GM23248 (cell line): ENCODE data around the gene DACH2. TPM values are rescaled to one million over a fixed set of nuclear protein-coding genes. Genes with fewer than 3 reads are reported as not detected.

Source experiments
- DNase-seq: peaks from one replicate; pipeline ENCODE4 v3.0.0-alpha.2; 2015
- H2AFZ ChIP-seq: fragments of 200-600 bp; sonication (generic); 2 replicates; pipeline ENCODE4 v1.6.1; 2016; ENCODE audit warnings: antibody characterized with exemption
- H3F3A ChIP-seq: fragments of 200-600 bp; sonication (generic); 2 replicates; pipeline ENCODE4 v1.6.1; 2016; ENCODE audit warnings: mild to moderate bottlenecking, antibody characterized with exemption, mixed run types; ENCODE audit not compliant: insufficient read depth
- H3K27ac ChIP-seq: fragments of 200-600 bp; sonication (generic); 2 replicates; pipeline ENCODE4 v1.5.1; 2016; ENCODE audit warnings: mild to moderate bottlenecking
- H3K27me3 ChIP-seq: fragments of 200-600 bp; sonication (generic); replicated peaks from 2 replicates; pipeline ENCODE4 v1.6.1; 2016; ENCODE audit warnings: mild to moderate bottlenecking; ENCODE audit not compliant: insufficient read depth
- H3K36me3 ChIP-seq: fragments of 200-600 bp; sonication (generic); 2 replicates; pipeline ENCODE4 v1.6.1; 2016; ENCODE audit warnings: low read depth, mild to moderate bottlenecking
- H3K4me1 ChIP-seq: fragments of 200-600 bp; sonication (generic); 2 replicates; pipeline ENCODE4 v1.6.1; 2016; ENCODE audit warnings: mild to moderate bottlenecking; ENCODE audit not compliant: insufficient read depth
- H3K4me2 ChIP-seq: fragments of 200-600 bp; sonication (generic); one replicate; pipeline ENCODE4 v1.6.1; 2016; ENCODE audit warnings: mild to moderate bottlenecking; ENCODE audit not compliant: unreplicated experiment
- H3K4me3 ChIP-seq: fragments of 200-600 bp; sonication (generic); 2 replicates; pipeline ENCODE4 v1.5.1; 2016; ENCODE audit warnings: mild to moderate bottlenecking
- H3K79me2 ChIP-seq: fragments of 200-600 bp; sonication (generic); 2 replicates; pipeline ENCODE4 v1.6.1; 2016; ENCODE audit warnings: mild to moderate bottlenecking; ENCODE audit not compliant: insufficient read depth
- H3K9ac ChIP-seq: fragments of 200-600 bp; sonication (generic); 2 replicates; pipeline ENCODE4 v1.6.1; 2016; ENCODE audit warnings: mild to moderate bottlenecking
- H3K9me2 ChIP-seq: fragments of 200-600 bp; sonication (generic); 2 replicates; pipeline ENCODE4 v1.6.1; 2016; ENCODE audit warnings: mixed run types, mild to moderate bottlenecking, moderate library complexity; ENCODE audit not compliant: insufficient read depth
- H3K9me3 ChIP-seq: fragments of 200-600 bp; sonication (generic); one replicate; pipeline ENCODE4 v1.6.1; 2017; ENCODE audit warnings: low read depth
- H4K20me1 ChIP-seq: fragments of 200-600 bp; sonication (generic); 2 replicates; pipeline ENCODE4 v1.6.0; 2016; ENCODE audit not compliant: insufficient read depth
- EZH2 ChIP-seq: fragments of 200-600 bp; sonication (generic); IDR thresholded peaks from 2 replicates; pipeline ENCODE4 v1.6.1; 2018; ENCODE audit warnings: antibody characterized with exemption, mild to moderate bottlenecking; ENCODE audit not compliant: insufficient read depth, poor library complexity, severe bottlenecking
- EZH2phosphoT487 ChIP-seq: fragments of 200-600 bp; sonication (generic); IDR thresholded peaks from 2 replicates; pipeline ENCODE4 v1.6.1; 2018; ENCODE audit warnings: antibody characterized with exemption, moderate library complexity, mild to moderate bottlenecking, low read depth; ENCODE audit not compliant: insufficient read depth
- WGBS, 2 experiments: methylation state at CpG; one replicate each; pipeline ENCODE4 v1.1.6; 2015 to 2017; ENCODE audit warnings: low lambda C conversion rate in 2 of 2, low coverage in 1 of 2; ENCODE audit errors: missing lambda C conversion rate in 2 of 2; 5-methylcytosine and 5-hydroxymethylcytosine counted together
- in situ Hi-C: fragments of 300-500 bp; cut with MboI; formaldehyde crosslinking; loops from 2 replicates; pipeline ENCODE4 v1.15.0; 2020
- polyA plus RNA-seq: library from polyadenylated mRNA; unstranded; fragments of >200 nt; fragmentation: Nextera tagmentation; extraction: Ambion mirVana; gene quantifications from 2 replicates; pipeline ENCODE4 v1.2.1, GENCODE V29; 2016
- total RNA-seq: library from RNA; depleted of rRNA; stranded (reverse); fragments of >200 nt; shearing (Covaris generic); gene quantifications from 2 replicates; pipeline ENCODE4 v1.2.3, GENCODE V29; 2014

DACH2 gene
- total and polyA plus RNA-seq, 2 experiments from 2014 or later, result not detected

DNA sequence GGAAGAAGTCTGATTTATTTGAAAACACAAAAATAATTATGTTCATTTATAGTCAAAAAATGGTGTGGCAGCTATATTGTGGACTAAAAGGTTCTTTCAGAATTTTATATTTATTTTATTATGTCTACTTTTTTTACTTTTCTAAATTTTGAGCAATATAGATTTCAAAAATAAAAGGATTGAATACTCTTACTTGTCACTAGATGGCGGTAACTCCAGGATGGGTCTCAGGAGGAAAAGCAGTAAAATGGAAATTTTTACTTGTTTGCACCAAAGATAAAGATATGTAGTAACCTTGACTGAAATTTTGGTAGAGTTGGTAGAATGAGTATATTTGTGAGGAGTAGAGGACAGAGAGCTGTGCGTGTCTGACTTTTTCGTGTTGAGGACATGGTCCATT is 14.5 kb upstream of the DACH2 start:
- no peak overlapping the region for H3K9ac ChIP-seq
- no peak overlapping the region for H3K27ac ChIP-seq
- H3K4me1 ChIP-seq, result no peaks in the 10 kb centered on the region
- no peaks in the 10 kb centered on the region for H4K20me1 ChIP-seq
- no peak overlapping the region for H2AFZ ChIP-seq
- no peaks in the 10 kb centered on the region for H3K79me2 ChIP-seq
- no peaks in the 10 kb centered on the region for H3K36me3 ChIP-seq
- H3K9me2 ChIP-seq, result no peaks in the 10 kb centered on the region
- no peaks in the 10 kb centered on the region for H3K9me3 ChIP-seq
- in situ Hi-C loops, result no loop called here
- H3K4me3 ChIP-seq, result no peak overlapping the region
- DNase-seq, result peak; percentile 45
- H3F3A ChIP-seq, result no peaks in the 10 kb centered on the region
- H3K4me2 ChIP-seq, result no peak overlapping the region
- WGBS, 2 experiments, result 0 to 1% methylated on average over 3 of the region's 3 CpGs
- no peaks in the 10 kb centered on the region for H3K27me3 ChIP-seq
- TF ChIP-seq EZH2phosphoT487 (no peak), EZH2 (no peak)

DNA sequence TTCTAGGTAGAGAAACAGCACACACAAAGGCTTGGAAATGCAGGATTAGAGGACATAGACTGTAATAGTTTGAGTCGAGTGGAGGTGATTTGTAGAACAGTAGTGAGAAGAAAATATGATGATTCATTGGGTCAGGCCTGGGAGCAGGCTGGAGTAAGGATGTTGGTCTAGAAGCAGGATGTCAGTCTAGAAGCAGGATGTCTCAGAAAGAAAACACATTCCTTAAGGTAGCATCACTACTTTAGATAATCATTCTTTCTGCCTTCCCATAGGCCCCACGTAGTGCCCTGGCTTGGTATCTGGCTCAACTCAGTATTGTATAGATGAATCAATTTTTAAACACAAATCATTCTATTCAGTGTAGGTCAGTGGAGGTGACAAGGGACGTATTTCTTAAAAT is 11.2 kb upstream of the DACH2 start:
- no peaks in the 10 kb centered on the region for H3F3A ChIP-seq
- no peak overlapping the region for H3K4me3 ChIP-seq
- no peaks in the 10 kb centered on the region for H3K4me1 ChIP-seq
- H3K9me3 ChIP-seq, result no peaks in the 10 kb centered on the region
- H3K9me2 ChIP-seq, result no peaks in the 10 kb centered on the region
- H3K4me2 ChIP-seq, result no peak overlapping the region
- no peak overlapping the region for H3K9ac ChIP-seq
- no peak overlapping the region for H2AFZ ChIP-seq
- DNase-seq, result peak; percentile 14
- no peaks in the 10 kb centered on the region for H3K79me2 ChIP-seq
- H3K27me3 ChIP-seq, result no peaks in the 10 kb centered on the region
- TF ChIP-seq EZH2 (no peak), EZH2phosphoT487 (no peak)
- H4K20me1 ChIP-seq, result no peaks in the 10 kb centered on the region
- no peak overlapping the region for H3K27ac ChIP-seq
- WGBS, 2 experiments, result 27 to 36% methylated on average over 3 of the region's 3 CpGs
- no peaks in the 10 kb centered on the region for H3K36me3 ChIP-seq
- in situ Hi-C loops, result no loop called here

DNA sequence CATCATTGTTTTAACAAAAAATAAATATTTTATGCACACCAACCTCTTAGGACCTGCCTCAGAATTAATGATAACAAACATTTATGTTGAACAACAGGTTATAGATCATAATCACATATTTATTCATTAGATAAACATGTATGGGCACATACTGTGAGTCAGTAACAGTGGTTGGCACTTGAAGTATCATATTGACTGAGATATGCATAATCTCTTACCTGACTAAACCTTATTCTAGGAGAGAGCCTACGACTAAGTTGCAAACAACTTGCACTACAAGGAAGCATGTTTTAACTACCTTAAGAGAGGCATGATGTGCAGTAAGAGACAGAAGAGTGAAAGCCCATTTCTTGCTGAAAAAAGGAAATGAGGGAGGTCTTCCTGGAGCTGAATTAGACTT is 6.5 kb upstream of the DACH2 start:
- in situ Hi-C loops, result no loop called here
- H2AFZ ChIP-seq, result no peak overlapping the region
- H3K27ac ChIP-seq, result no peak overlapping the region

DNA sequence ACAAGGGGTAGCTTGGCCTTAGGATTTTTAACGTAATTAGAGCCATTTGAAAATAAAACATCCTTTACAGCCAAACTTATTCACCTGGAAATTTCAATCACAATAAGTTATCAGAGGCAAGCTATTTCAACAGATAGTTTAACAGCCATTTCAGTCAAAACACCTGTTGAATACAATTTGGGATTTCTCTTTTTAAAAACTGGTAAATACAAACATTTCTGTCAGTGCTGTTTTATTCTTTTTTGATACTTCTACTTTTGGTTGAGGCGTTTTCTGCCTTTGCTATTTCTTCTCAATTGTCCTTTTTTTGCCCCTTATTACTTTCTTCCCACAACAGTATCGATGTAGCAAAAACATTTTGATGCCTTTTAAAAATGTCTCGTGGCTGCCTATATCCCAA is 2.1 kb upstream of the DACH2 start:
- 18 to 34% methylated on average over 4 of the region's 4 CpGs for WGBS, 2 experiments
- Histone ChIP-seq H3K4me1 (no peaks in the 10 kb centered on the region), H3K4me2 (no peak overlapping the region), H4K20me1 (no peaks in the 10 kb centered on the region), H3K27me3 (no peaks in the 10 kb centered on the region), H3K9ac (no peak overlapping the region), H3F3A (no peaks in the 10 kb centered on the region), H2AFZ (no peak overlapping the region), H3K9me2 (no peaks in the 10 kb centered on the region), H3K9me3 (no peaks in the 10 kb centered on the region), H3K36me3 (no peaks in the 10 kb centered on the region), H3K79me2 (no peaks in the 10 kb centered on the region), H3K4me3 (no peak overlapping the region), H3K27ac (no peak overlapping the region)
- in situ Hi-C loops, result no loop called here
- TF ChIP-seq EZH2 (no peak), EZH2phosphoT487 (no peak)
- no peak for DNase-seq

More for the DNA sequence above, 6.5 kb upstream of the DACH2 start:
- no peaks in the 10 kb centered on the region for H3K36me3 ChIP-seq
- no peaks in the 10 kb centered on the region for H3K4me1 ChIP-seq
- H3K27me3 ChIP-seq, result no peaks in the 10 kb centered on the region
- 16 to 29% methylated on average over 1 of the region's 1 CpG for WGBS, 2 experiments
- no peaks in the 10 kb centered on the region for H3K9me2 ChIP-seq
- H3K79me2 ChIP-seq, result no peaks in the 10 kb centered on the region
- H3F3A ChIP-seq, result no peaks in the 10 kb centered on the region
- DNase-seq, result no peak
- H3K4me2 ChIP-seq, result no peak overlapping the region
- no peaks in the 10 kb centered on the region for H4K20me1 ChIP-seq
- H3K9ac ChIP-seq, result no peak overlapping the region
- H3K4me3 ChIP-seq, result no peak overlapping the region
- no peaks in the 10 kb centered on the region for H3K9me3 ChIP-seq
- TF ChIP-seq EZH2phosphoT487 (no peak), EZH2 (no peak)

DNA sequence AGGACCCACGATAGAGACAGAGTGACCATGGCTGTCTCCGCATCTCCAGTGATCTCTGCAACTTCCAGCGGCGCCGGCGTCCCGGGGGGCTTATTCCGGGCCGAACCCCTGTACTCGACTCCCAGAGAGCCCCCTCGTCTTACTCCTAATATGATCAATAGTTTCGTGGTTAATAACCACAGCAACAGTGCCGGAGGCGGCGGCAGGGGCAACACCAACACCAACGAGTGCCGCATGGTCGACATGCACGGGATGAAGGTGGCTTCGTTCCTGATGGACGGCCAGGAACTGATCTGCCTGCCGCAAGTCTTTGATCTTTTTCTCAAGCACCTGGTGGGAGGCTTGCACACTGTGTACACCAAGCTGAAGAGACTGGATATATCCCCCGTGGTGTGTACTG is 343 bp downstream of the DACH2 start:
- Histone ChIP-seq H3K9me3 (no peaks in the 10 kb centered on the region), H4K20me1 (no peaks in the 10 kb centered on the region), H3K36me3 (no peaks in the 10 kb centered on the region), H3K27ac (no peak overlapping the region), H3K4me3 (peak overlapping the region; percentile 63), H3K27me3 (no peaks in the 10 kb centered on the region), H3K79me2 (no peaks in the 10 kb centered on the region), H3K4me2 (peak overlapping the region; percentile 71), H3K9ac (no peak overlapping the region), H3K4me1 (no peaks in the 10 kb centered on the region), H2AFZ (peak overlapping the region; percentile 75; the same call in 1 of the 2 replicates), H3K9me2 (no peaks in the 10 kb centered on the region), H3F3A (no peaks in the 10 kb centered on the region)
- in situ Hi-C loops, result no loop called here
- TF ChIP-seq EZH2phosphoT487 (no peak), EZH2 (no peak)
- 0 to 5% methylated on average over 3 to 23 of the region's 23 CpGs for WGBS, 2 experiments
- no peak for DNase-seq
